Activated naive CD8-positive, alpha-beta T cell treated with anti-CD3 and anti-CD28 coated beads, Interleukin-2, amount 50 U/mL, for 16 hours (primary cell): ENCODE results near the gene CLIC6.

Source experiments
- DNase-seq: peaks from one replicate; pipeline ENCODE4 v3.0.0-alpha.2; 2020; ENCODE audit warnings: low read depth, low spot score

The CLIC6 gene

DNA sequence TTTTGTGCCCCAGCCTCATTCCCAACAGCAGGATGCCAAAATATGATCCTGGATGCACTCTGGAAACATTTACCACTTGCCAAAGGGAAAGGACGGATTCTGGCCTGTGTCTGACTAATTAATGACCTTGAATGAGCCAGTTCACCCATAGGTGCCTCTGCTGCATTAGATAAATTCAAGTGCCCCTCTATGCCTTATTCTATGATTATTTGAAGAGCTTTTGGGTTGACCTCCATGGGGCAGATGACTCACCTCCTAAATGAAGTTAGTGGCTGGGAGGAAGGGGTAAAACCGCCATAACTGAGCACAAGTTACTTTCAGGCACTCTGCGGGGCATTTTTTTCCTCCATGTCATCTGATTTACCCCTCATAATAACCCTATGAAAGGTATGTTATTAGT, 98.1 kb downstream of the CLIC6 start:
- DNase-seq, result no peak
